ENCODE data around the gene HOTAIR.

Gene HOTAIR

DNA sequence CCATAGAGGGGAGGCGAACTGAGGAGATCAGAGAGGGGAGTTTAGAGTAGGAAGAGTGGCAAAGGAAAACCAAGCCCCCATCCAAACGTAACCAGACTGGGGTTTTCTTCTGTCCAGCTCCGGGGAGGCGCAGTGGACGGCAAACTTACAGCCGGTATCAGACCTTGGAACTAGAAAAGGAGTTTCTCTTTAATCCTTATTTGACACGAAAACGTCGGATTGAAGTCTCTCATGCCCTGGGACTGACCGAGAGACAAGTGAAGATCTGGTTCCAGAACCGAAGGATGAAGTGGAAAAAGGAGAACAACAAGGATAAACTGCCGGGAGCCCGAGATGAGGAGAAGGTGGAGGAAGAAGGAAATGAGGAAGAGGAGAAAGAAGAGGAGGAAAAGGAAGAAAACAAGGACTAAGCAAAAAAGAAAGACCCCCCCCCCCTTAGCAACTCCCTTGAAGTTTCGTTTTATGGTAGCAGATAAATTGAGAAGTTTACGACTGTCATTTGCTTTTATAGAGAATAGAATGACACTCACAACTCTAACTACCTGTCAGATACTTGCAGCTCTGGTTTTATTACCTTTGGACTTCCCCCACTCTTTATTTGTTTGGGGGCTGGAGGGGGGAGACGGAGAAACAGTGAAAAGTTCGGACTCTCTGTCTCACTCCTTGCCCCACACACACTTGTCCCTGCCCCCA is 36.4 kb upstream of the HOTAIR start:
- DNase-seq = no peak

DNA sequence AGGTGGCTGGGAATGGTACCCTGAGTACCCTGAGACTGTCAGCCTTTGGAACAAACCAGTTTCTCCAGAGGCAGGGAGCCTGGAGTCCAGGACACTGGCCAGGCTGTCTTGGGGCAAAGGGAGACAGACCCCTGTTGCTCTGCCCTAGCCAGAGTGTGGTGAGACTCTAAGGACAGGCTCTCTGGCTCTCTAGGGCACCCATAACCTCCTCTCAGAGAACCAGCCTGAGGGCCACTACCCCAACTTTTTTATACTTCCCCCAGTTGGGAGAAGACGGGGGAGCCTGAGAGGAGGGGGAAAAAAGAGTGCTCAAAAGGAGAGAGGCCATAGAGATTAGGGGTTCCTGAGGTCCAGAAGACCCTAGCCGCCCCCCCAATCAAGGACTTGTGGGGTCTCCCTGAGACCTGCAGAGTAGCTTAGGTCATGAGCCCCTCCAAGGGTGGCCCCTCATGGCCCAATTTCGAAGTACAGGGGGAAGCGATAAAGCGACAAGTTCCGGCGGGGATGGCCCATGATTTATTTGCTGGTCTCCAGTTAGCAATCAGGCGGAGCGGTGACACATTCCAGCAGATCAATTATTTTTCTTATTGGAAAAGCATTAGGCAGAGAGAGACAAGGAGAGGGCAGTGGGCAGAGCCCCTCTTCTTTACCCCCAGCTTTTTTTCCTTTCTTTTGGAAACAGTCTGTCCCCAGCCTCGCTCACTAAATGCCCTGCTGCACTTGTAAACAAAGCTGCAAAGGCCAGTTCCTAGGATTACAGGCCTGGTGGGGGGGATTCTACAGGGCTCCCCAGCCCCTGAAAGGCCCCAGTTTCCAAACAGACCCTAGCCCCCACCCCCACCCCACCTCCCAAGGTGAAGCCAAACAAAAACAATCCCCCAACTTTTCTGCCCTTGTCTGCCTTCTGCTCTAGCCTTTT is 35.6 kb upstream of the HOTAIR start:
- no peak for DNase-seq

DNA sequence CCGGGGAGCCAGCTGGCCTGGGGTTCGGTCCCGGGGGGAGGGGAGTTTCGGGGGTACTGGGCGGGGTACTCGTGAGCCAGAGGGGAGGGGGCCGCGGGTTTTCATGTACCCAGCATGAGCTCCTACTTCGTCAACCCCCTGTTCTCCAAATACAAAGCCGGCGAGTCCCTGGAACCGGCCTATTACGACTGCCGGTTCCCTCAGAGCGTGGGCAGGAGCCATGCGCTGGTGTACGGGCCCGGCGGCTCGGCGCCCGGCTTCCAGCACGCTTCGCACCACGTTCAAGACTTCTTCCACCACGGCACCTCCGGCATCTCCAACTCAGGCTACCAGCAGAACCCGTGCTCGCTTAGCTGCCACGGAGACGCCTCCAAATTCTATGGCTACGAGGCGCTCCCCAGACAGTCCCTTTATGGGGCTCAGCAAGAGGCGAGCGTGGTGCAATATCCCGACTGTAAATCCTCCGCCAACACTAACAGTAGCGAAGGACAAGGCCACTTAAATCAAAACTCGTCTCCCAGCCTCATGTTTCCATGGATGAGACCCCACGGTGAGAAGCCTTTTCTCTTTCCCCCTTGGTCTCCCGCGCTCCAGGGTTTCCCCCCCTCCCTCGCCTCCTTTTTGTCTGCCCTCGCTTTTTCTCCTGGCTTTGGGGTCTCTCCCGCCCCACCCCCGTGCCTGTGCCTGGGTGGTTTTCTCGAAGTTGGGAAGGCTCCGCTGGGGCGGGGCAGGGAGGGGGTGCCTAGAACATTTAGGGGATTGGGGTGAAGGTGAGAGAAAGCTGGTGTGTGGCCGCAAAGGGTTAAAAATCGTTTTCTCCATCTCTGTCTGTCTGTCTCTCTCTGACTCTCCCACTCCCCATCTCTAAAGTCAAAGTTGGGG is 34.7 kb upstream of the HOTAIR start:
- no peak for DNase-seq

DNA sequence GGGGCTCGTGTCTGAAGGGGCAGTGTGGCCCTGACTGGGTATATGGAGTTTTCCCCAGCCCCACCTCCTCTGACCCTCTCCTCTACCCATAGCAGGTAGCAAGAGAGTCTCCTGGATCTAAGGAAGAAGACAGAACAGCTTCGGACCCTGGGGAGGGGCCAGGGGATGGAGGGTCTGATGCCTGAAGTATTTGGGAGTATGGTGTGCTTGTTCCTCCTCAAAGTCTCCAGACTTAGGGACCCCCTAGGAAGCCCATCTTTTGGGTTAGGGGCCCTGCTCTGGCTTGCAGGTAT is 33.5 kb upstream of the HOTAIR start:
- no peak for DNase-seq

DNA sequence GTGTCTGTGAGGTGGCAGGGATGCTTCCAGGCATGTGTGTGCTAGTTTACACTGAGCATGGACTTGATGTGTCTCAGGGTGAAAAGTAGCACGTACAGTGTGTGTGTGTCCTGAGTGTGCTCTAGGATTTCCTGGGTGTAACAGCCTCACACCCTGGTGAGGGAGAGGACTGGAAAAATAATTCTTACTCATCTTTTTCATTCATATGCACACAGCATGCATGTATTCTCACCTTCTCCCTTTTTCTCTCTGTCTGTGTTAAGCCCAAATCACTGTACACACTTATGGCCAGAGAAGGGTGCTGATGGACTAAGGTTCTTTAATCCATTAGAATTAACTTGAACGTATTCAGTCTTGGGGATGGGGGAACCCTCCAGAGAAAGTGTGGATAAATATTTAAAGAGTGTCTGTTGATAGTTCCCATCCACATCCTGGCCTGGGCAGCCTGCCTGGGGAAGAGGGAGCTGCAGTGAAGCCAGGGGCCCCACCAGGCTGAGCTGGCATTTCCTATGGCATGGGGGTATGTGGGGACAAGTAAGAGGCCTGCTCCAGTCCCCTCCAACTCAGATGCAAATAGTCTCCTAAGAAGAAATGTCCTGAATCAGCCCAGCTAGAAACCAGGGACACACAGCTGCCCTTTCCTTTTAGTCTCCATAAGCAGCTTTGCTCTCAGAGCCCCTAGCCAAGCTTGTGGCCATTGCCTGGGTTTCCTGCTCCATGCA is 32.9 kb upstream of the HOTAIR start:
- no peak for DNase-seq

DNA sequence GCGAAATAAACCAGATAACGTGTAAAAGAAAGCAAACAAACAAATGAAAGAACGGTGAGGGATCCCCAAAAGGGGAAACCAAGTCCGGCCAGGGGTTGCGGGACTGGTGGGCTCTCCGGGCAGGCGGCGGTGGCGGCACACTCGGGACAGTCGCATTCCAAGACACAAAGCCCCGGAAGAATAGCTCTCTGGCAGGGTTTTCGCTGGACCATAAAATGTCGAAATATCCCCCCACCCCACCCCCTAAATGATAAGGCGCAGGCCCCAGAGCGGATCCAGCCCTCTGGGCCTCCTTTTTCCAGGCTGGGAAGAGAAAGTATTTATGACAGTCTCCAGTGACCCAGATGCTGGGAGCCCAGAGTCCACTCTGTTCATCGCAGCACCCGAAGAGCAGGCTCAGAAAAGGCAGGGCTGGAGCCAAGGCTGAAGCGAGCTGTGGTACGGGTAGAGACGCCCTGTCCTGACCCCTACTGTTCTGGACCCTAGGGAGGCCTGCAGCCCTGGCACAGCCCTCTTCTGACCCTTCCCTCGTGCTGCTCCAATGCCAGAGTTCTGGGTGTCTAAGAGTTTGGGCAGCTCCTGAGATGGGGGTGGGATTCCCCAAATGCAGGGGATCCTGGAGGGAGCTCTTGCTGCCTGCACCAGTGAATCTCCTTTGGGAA is 31.9 kb upstream of the HOTAIR start:
- no peak for DNase-seq

DNA sequence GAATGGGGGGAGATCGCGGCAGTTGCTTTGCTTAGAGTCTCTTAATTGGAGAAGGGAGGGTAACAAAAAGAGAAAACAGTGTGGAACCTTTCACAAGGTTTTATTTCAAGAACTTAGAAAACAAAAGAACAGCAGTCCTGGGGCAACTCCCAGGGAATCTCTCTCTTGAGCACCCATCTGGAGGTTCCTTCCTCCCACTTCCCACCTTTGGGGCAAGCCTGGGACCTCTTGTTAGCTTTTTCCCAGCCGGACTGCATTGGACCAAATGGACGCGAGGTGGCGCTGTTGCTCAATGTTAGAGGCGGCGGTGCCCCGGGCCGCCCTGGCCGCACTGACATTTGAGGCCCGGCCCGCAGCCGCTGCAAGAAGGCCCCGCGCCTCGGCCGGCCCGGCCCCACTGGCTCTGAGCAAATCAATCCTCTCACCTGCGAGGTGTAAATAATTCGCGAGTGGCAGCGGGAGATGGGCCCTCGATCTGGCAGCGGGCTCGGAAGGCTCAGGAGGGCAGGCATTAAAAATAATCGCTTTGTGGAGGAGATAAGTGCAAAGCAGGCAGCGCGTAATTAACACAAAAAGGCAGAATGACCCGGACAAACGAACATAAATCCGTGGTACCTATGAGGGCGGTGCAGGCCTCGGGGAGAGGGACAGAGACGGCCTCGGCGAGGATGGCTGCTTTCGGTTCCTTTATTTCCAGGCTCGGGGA is 31.3 kb upstream of the HOTAIR start:
- peak; percentile 30 for DNase-seq

GRCh38 chr12:54005531-54005852 is 30.7 kb upstream of the HOTAIR start:
- no peak for DNase-seq

GRCh38 chr12:54004841-54005530 is 30.2 kb upstream of the HOTAIR start:
- no peak for DNase-seq

DNA sequence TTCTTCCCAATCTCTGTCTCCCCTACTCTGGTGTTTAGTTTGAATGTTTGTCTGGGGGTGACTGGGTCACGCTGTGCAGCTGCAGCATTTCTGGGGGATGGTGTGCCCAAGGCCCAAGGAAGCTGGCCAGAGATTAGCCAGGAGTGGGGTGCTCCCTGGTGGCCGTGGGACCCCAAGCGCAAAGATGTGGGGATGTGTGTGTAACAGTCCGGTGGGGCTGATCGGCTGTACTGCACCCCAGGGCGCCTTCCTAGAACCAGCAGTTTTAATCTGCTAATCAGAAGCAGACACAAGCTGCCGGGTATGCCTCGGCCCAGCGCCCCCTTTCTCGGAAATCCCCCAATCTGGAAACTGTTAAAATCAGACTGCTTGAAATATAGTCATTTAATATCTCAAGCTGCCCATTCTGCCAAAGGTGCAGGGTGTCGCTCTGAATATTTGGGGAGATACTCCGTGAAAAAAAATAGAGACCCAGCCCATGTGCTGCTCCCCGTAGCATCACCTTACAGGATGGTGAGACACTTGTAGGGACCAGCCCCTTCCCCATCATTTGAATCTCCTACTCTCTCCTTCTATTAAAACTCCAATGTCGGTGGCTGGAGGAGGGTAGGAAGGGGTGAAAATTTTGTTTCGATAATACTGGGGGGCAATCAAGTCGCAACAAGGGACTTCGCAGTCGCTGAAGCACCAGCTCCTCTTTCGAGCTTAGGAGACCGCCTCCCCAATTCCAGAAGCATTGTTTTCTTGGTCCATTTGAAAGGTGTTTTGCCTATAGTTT is 29.5 kb upstream of the HOTAIR start:
- DNase-seq = no peak

GRCh38 chr12:54003625-54004024 is 28.9 kb upstream of the HOTAIR start:
- DNase-seq = no peak

DNA sequence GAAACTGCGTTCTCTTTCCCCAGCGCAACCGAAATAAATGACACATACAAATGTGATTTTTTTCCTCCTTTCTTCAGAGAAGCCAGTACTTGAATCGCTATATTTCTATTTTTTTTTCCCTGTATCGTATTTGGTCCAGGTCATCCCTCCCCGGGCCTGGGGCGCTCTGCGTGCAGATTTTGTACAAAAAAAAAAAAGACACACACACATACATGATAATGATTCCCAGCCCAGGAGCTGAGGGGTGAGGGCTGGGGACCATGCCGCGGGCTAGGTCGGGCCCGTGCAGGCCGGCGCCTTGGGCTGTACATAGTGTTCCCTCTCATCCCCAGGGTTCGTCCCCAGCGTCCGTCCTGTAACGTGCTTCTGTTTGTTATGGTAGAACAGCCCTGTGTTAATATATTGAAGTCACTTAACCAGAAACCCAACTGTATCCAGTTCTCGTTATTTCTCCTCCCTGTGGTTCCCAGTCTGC is 28.2 kb upstream of the HOTAIR start:
- DNase-seq = no peak

- DNase-seq = no peak
These were observed 27.6 kb upstream of the HOTAIR start for GRCh38 chr12:54002278-54002914.

DNA sequence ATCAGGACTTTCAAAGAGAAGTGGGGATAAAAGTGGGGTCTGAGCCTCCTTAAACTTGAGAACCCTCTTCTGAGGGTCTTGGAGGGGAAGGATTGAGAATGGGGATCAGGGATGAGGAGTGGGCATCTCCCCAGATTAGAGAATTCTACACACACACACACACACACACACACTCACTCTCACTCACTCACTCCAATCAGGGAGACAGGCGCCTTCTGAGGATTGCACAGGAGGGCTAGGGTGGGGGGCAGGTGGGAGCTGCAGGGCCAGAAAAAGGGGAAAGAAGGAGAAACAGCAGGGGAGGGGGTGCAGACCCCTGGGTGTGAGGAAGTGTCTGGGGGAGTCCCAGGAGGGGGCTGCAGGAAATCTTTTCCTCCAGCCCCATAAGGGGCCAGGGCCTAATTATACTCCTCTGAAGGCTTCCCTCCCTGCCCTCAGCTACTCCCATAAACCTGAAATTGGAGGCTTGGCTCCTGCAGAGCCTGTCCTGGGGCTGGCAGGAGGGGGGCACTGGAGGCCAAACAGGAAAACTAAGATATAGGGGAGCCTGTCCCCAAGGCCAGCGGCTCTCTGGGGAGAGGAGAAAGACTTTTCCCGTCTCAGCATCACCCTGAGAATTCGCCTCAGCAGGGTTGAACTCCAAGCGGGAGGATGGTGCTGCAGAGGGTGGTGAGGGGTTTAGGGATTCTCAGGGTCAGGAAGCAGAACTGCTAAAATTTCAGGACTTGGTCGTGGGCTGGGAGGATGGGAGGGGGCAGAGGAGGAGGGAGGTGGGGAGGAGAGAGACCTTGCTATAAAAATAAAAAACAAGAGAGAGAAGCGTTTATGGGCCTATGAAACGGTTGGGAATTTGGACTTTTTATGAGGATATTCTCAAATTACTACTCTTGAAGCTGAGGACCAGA is 26.8 kb upstream of the HOTAIR start:
- DNase-seq = no peak

DNA sequence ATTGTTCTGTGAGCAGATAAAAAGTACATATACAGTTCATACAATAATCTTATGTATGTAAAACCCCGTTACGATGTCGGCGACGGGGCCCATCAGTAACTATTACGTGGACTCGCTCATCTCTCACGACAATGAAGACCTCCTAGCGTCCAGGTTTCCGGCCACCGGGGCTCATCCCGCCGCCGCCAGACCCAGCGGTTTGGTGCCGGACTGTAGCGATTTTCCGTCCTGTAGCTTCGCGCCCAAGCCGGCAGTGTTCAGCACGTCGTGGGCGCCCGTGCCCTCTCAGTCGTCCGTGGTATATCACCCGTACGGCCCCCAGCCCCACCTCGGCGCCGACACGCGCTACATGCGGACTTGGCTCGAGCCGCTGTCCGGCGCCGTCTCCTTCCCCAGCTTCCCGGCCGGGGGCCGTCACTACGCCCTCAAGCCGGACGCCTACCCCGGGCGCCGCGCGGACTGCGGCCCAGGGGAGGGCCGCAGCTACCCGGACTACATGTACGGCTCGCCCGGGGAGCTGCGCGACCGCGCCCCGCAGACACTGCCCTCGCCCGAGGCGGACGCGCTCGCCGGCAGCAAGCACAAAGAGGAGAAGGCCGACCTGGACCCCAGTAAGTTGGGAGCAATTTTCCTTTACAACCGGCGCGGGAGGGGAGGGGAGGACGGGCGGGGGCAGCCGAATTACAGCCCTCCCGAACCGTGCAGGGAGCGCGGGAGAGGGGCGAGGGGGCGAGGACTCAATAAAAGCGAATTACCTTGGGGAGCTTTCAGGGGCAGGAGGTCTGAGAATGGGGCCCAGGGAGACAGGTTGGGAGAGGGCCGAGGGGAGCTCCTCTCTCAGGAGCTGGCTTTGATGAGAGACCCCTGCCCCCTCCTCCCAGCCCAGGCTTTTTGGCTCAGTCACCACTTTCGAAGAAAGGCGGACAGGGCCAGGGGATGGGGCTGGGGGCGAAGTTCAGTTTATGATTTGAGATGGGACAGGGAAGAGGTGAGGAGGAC is 25.7 kb upstream of the HOTAIR start, which contains the start of gene HOXC9:
Gene HOXC9, plus strand, starts transcription at position 46 of the 999 bp plus-strand sequence. Its CDS starts 28 bp downstream, at position 74.
- no peak for DNase-seq

DNA sequence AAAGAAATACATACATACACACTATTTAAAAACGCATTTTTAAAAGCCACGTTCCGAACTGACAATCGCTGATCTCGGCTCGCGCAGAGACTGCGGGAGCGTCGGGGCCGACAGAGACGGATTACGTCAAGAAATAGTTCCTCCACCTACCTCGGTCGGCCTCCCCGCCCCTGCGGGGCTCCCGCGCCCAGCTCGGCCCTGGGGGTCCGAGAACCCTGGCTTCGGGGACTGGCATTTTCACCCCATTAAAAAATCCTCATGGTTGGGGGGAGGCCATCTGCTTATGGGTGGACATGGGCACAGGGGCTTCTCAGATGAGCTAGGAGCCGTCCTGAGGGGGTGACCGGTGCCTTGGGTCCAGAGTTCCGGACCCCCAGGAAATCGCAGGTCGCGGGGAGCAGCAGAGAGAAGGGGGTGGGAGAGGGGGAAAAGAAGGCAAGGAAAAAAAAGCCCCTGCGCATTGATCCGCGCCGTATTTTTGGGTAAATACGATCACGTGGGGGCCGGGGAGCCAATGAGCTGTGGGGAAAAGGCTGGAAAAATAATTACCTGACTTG is 24.9 kb upstream of the HOTAIR start:
- peak; percentile 20 for DNase-seq

GRCh38 chr12:53998900-53999236 is 24.1 kb upstream of the HOTAIR start:
- no peak for DNase-seq
